HT1080 (cell line): Measurements from ENCODE around the gene PTPRK. TPM values are rescaled to one million over a fixed set of nuclear protein-coding genes. Genes with fewer than 3 reads are reported as not detected.

Experiments
- DNase-seq: peaks from one replicate; pipeline ENCODE4 v3.0.0-alpha.2; 2015; ENCODE audit warnings: low read depth
- total RNA-seq: library from RNA; depleted of rRNA; stranded (reverse); fragments of >200 nt; shearing (Covaris generic); gene quantifications from 2 replicates; pipeline ENCODE4 v1.2.3, GENCODE V29; 2014

Gene PTPRK
- total RNA-seq, 1 experiment from 2014 or later = 102 TPM

DNA sequence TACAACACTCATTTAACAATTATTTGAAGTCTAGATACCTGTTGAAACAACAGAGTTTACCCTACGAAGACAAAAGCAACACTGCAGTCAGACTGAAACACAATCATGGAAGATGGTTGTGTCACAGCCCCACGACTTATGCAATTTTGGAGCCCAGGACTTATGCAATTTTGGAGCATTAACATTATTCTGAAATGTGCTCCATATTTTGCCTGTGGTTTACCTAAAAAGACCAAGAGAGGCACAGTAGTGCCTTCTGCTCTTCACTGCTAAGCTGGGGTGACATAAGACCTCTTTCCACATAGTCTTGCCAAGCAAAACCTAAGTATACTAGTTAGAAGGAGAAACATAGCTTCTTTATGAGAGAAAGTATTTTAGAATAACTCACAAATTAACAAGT lies 216.5 kb downstream of the PTPRK start:
- DNase-seq = no peak

DNA sequence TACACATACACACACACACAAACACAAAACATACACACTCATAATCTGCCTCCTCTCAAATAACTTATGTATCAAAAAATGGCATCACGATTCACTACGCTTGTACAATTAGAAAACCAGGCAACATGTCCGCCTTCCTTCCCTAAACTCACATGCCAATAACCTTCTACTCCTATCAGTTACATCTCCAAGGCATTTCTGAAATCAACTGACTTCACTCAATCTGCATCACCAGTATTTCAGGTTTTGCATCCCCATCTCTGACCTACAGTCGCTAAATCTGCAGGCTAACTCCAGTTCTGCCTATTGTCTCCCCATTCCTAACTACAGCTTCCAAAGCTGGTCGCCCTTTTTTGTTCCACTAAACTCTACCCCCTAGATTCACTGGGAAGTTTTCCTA lies 217.5 kb downstream of the PTPRK start:
- DNase-seq = no peak

DNA sequence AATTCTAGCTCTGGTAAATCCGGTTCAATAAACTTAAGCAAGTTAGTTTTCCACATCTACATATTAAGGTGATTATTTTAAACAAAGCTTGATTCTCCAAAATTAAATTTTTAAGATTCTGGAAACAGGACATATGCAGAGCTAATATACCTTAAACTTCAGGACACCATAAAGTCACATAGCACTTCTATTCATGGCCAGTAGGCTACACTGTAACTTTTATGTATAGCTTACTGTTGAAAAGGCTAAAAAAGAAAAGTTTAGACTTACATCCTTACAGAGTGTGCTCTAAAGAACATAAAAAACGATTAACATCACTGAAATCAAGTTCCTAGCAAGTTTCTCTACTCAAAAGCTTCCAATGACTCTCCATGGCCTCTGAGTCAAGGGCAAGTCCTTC lies 224.7 kb downstream of the PTPRK start:
- DNase-seq = no peak

DNA sequence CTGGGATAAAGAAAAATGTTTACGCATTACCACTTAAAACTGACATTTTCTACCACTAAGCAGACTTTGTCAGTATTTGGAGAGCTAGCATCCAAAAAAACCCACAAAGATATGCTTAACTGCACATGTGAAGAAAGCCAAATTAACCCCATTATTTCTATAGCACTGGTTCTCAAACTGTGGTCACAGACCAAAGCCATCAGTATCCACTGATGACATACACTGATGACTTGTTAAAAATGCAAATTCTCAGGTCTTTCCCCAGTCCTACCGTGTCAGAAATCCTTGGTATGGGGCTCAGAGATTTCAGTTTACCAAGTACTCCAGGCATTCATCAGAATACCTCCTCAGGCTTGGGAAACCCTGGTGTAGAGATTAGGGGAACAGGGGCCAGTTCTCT lies 230.2 kb downstream of the PTPRK start:
- DNase-seq = no peak

DNA sequence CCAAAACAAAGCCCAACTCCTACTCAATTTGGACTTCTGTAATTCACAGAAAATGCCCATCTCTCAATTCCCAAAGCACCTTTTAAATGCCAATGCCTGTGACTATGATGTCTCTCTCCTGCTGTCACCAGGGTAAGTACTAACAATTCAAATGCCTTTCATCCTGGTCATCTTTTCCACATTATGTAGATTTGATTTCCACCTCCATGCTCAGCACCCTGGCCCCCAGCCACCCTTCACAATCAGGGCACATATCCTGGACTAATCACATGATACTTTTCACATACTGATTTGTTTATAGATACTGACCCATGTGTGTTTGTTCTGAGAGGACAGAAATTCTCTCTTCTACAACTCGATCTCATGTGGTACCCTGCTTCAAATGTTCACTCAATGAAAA lies 236.3 kb downstream of the PTPRK start:
- DNase-seq = no peak

DNA sequence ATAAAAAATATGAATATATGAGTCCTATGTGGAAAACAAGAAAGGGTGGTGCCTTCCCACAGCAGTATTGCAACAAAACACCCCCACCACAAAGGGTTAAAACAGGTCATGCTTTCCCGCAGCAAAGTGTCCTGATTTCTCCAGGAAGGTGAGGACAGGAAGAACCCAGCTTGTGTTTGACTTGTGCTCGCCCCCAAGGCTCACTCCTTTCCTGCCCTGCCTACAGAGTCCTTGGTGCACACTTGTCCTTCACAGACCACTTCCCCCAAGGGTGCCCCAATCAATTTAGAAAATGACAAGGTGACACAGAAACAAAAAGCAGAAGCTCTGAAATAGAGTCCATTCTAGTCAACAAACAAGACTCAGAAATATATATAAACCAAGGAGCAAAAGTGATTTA lies 237.4 kb downstream of the PTPRK start:
- no peak for DNase-seq

DNA sequence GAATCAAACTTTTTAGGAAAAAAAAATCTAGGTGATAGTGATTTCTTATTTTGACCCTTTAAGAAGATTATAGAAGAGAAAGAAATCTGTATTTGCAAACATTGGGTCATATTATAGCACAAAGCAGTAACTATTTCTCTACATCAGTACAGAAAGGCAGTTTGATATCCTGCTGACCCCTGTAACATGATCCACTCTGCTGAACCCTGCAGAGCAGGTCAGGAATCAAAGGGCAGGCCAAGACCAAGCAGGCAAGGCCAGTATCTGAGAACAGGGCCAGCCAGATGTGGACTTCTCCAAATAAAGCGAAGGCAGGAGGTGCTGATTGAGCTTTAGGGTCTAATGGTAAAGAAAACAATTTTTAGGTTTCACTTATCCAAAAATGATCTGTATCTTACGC lies 239.4 kb downstream of the PTPRK start:
- no peak for DNase-seq

DNA sequence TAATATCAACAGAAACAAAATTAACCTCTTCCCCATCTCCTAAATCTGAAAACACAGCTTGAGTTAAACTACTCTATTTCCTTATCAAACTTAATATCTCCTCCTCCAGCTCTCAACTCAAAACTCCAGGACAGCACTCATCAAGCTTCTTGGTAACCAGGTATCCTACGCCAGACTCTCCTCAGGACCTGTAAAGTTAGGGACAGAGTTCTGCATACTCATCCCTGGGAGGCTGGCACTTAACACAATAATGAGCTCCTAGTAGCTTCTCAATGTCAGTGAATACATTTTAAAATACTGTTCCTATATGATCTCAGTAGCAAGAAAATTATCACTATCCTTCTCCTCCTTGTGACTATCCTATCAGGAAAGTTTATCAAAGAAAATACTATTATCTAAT lies 240.3 kb downstream of the PTPRK start:
- no peak for DNase-seq

DNA sequence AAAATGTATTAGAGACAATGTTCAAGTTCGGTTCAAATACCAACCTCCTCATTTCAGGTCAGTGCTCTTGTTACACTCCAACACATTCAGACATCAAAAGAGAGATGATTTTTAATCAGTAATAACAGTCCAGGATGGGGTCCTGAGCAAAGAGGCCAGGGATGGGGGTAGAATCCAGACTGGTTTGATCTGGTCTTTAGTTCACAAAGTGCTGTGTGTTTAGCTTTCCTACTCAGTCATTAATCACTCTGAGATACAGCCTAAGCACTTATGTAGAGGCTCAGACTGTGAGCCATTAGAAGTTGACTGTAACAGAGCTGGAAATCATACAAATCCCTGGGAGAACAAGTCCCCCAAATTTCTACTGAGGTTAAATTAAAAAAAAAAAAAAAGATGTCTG lies 241.6 kb downstream of the PTPRK start:
- no peak for DNase-seq

DNA sequence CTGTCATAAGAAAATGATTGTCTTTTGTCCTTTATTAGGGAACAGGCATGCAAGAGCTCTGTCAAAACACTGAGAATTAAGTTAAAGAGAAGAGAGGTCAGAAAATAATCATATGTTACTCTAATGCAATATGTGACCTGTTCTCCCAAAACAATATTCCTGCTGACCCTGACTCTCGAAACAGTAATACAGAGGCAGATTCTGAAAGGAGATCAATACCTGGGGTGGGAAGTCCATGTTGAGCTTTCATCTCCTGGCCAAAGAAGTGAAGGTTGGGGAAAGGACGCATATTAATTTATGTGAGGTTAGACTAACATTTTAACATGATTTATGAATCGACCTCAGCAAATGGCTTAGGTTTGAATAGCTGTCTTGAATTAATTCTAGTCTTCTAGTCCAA lies 243.0 kb downstream of the PTPRK start:
- DNase-seq = no peak

DNA sequence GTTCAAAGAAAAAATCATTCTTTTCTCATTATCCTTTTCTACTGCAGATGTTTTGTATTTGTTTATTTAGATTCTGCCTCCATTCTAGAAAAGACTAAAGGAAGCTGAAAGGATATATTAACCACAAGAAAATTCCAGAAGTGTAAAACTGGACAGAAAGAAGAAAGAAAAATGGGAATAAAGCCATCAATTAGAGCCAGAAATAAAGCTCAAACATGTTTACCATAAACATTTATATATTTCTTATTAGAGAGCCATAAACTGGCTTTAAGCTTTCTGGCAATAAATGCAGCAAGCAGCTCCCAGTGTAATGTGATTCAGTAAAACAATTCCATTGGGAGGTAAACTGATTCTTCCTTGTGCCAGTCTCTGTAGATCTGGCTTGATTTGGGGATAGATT lies 244.1 kb downstream of the PTPRK start:
- DNase-seq = no peak

DNA sequence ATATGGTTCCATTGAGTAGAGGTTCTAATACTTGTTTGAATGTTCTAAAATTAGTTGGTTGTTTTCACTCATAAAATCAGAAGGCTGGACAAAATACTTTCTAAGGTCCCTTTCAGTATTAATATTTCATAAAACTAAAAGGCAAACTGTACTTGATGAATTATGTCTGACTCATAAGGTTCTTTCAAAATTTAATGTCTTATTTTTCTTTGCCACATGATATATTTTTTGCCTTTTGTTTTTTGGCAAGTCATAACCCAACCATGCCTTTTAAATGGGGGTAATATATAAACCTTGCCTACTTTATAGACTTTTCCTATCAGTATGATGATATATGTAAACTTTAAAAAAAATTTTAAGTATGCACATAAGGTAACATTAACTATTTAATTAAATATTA lies 244.7 kb downstream of the PTPRK start:
- no peak for DNase-seq

DNA sequence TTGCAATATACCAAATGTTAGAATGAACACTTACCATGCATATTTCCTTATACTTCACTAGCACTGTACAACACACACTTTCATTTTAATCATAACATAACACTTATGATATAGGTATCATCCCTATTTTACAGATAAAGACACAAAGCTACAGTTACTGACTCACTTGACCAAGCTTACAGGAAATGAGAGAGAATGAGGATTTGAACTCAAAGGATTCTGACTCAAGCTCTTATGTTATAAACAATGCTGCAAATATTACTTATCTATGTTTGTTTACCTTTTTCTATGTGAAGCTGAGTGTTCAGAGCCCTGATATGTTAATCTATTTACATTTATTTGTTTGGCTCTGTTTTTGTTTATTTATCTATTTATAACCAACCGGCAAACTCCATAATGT lies 245.4 kb downstream of the PTPRK start:
- peak; percentile 51 for DNase-seq

DNA sequence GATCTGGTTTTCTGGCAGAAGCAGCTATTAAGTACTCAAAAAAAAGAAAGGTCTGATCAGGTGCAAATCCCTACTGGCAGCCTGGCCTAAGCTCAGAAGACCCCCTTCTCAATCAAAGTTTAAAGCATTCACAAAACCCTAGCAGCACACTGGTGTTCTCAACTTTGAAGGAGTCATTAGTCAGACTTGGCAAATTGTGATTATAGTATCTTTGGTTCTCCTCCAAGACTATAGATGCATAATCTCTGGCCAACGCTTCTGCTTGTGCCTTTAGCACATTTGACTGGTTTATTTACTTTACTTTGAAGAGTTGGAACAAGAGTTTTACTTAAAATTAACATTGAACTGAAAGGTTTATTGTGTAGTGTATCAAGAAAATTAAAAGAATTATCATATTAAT lies 248.9 kb downstream of the PTPRK start:
- DNase-seq = no peak

DNA sequence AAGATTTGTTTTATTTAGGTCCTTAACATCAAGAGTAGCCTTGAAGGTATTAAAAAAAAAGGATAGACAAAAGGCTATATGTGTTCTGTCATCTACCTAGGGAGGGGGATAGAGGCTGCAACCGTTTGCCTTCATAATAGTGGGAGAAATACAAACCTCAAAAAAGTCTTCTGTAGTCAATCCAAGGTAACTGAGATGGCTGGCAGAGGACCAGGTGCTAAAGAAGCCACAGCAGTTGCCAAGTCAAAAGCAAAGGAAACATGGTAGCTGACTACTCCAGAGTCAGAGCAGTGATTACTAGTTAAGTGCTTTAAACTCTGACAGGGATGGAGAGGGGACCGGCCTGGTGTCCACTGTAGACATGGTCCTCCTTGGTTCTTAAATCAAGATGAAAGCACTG lies 249.4 kb downstream of the PTPRK start:
- no peak for DNase-seq

DNA sequence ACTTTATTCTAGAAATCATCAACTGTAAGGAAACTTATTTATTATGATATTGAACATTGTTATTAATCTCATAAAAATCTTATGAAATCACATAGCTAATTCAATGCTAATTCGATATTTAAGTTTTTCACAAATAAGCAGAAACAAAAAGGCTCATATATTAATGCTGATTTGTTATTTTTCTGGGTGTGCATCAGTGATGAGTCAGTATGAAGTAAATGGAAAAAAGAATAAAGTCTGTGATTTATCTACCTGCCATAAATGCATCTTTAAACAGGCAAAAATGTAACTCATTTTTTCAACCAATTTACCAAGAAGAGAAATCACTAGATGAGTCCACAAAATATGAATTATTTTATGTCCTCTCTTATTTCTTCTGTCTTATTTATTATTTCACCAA lies 253.5 kb downstream of the PTPRK start:
- DNase-seq = no peak

DNA sequence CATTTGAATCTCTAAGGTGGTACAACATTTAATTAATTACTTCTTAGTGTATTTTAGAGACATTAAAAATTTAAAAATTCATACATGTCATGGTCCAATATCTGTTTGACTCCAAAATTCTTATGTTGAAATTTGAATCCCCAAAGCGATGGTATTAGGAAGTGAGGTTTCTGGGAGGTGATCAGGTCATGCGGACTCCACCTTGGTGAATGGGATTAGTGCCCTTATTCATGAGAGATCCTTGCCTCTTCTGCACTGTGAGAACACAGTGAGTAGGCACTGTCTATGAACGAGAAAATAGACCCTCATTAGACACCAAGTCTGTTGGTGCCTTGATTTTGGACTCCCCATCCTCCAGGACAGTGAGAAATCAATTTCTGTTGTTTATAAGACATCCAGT lies 254.7 kb downstream of the PTPRK start:
- DNase-seq = no peak

DNA sequence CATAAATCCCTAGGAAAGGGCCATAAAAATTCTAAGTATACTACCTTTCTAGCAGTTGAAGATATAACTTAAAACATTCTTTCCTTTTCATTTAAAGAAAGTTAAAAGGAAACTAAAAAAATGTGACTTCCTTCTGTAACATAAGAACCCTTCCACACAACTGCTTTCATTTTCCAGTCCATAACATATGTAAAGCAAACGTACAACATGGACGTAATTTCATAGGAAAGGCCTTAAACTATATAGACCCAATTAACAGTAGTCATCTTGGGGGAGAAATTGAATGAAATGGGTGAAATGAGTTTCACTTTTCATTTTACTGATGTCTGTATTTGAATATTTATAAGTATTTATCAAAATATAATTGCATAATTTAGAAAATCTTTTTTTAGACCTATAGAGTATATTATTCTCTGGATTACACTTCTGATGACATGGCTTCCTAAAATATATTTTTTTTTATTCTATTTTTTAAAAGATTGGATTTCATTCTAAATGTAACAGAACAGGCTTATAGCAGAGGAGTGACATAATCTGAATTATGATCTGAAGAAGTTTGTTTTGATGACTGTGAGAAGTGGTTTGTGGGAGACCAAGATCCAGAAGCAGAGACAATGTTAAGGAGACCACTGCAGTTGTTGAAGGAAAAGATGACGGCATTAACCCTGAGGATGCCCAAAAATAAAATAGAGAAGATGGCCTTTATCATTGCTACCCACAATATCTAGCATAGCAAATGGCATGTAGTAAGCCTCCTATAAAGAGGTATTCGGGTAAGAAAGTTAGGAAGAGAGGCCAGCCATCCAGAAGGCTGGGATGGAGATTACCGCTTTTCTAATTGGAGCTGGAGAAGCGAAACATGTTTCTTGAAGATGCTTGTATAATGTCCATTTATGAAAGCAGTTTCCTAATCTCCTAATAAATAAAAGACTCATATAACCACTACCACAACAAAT lies 260.4 kb downstream of the PTPRK start:
- DNase-seq = no peak

DNA sequence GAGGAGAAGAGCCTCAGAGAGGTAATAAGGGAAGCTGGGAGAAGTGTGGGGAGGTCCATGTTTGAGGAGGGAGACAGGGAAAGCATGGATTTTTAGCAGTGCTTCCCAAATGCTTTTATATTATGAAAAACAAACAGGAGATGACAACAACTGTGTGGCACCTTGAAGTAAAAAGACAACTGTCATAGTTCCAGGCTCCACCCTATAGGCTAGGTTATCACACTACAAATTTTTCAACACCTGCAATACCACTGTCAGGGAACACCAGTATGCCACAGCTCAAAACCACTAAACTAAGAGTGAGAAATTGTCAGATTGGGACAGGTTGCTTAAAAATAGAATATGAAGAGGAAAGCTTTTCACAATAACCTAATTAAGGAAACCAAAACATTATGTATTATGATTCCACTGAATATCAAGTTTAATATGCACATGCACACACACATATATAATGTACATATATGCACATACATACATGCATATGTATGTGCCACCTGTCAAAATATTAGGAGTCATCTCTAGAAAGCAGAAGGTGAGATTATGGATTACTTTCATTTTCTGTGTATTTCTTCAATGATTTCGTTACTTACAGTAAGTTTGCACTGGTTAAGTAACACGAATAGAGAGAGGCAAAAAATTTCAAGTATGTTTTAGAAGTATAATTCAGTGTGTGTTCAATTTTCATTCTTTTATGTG lies 261.2 kb downstream of the PTPRK start:
- no peak for DNase-seq

DNA sequence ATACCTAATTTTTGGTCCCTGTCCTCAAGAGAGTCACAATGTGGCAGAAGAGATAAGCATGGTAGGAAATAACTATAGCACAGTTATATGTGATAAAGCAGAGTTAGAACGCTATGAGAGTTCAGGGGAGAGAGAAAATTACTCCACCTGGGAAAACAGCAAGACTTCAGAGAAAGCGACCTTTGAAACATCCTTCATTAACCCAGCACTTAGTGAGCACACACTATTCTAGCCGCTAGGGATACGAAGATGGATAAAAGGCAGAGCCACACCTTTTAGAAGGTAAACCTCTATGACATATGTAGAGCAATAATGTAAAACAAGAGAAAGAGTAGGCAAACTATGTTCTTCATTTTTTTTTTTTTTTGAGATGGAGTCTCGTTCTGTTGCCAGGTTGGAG lies 264.3 kb downstream of the PTPRK start:
- DNase-seq = no peak

DNA sequence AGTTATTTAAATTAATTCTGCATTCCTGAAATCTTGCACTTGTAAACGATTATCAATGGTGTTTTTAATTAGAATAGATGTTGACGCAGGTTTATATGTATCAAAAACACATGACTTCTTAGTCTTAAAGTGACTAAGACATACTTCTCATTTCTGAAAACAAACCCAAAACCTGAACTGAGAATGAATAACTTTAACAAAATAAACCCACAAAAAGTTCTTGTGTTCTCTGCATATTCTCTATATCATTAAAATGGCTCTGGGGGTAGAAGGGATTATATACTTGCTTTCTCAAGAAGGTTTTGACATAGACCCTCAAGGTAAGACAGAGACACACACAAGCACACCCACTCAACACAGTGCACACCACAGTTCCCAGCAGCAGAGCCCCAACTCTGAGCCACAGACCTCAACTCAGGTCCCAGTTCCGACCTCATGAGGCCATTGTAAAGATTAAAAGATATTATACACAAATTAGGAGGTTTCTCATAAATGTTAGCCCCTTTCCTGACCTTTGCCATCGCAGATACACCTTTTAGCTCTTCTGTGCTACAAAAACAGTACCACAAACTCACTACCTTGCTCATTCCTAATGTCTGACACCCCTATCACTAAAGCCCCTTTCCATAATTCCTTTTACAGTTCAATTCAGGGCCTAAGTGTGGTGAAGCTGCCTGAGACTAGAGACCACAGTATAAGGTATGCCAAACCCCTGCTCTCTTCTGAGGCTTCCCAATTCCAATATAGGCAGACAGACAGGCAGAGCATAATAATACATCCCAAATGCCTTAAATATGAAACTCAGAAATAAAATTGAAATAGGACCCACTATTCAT lies 267.8 kb downstream of the PTPRK start:
- no peak for DNase-seq
